ENCODE results near the gene NFAM1. TPM values are rescaled to one million over a fixed set of nuclear protein-coding genes. Genes with fewer than 3 reads are reported as not detected.

Gene NFAM1
- total and polyA plus RNA-seq, 8 donors: 0.74 to 28.0 (median 0.95) TPM

DNA sequence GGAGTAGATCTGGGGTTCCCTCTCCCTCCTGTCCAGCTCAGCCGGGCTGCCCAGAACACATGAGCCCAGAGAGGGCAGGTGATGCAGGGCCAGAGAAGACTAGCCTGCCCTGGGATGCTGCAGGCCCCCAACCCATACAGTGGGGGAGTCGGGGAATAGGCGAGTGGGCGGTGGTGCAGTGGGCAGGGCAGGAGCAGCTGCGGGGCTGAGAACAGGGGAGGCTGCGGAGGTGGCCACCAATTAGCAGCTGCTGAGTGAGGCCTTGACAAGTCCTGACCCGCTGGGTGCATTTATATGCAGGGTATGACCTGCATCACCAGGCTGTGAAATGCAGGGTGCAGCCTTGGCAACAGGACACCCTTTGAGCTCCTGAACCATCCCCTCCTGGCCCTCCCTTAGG lies 43.1 kb downstream of the NFAM1 start:
- Histone ChIP-seq H3K9me3 (no peaks in the 10 kb centered on the region), H3K4me3 (no peak overlapping the region), H3K4me1 (no peaks in the 10 kb centered on the region), H3K27me3 (no peaks in the 10 kb centered on the region), H3K27ac (no peak overlapping the region), H3K36me3 (peaks cover 0 to 57% of the 10 kb centered on the region in 2 donors)
- ATAC-seq (no peak), DNase-seq (no peak)
- intact Hi-C loops (cut with DNase I): no loop called here
- TF ChIP-seq, protein P1, sequence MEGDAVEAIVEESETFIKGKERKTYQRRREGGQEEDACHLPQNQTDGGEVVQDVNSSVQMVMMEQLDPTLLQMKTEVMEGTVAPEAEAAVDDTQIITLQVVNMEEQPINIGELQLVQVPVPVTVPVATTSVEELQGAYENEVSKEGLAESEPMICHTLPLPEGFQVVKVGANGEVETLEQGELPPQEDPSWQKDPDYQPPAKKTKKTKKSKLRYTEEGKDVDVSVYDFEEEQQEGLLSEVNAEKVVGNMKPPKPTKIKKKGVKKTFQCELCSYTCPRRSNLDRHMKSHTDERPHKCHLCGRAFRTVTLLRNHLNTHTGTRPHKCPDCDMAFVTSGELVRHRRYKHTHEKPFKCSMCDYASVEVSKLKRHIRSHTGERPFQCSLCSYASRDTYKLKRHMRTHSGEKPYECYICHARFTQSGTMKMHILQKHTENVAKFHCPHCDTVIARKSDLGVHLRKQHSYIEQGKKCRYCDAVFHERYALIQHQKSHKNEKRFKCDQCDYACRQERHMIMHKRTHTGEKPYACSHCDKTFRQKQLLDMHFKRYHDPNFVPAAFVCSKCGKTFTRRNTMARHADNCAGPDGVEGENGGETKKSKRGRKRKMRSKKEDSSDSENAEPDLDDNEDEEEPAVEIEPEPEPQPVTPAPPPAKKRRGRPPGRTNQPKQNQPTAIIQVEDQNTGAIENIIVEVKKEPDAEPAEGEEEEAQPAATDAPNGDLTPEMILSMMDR (IDR thresholded peaks at IDR 0.05): no peak

DNA sequence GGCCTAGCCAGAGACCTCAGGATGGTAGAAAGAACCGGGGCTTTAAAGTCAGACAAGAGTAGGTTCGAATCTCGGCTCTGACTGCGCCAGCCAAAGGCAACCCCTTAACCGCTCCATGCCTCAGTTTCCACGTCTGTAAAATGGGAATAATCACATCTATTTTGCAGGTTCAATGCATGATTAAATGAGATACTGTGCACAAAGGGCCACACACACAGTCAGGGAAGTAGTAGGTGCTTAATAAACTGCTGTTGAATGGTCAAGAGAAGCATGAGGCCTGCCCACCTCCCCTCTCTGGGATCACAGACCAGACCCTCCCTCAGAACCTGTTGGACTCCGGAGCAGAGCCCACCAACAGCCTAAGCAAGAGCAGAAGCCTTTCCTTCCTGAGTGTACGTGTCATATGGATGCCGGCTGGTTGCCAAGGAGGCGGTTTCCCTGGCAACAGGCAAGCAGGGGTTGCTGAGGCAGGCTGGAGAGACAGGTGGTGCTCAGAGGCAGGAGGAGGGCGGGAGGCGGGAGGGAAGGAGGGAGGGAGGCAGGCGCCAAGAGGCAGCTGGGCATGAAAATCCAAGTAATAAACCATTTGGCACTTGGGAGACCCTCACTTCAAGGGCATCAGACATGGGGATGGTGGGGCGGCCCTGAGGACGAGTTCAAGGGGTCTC lies 43.9 kb downstream of the NFAM1 start:
- Histone ChIP-seq H3K4me1 (no peaks in the 10 kb centered on the region), H3K27ac (no peak overlapping the region), H3K9me3 (no peaks in the 10 kb centered on the region), H3K36me3 (peaks cover 0 to 66% of the 10 kb centered on the region in 2 donors), H3K27me3 (no peaks in the 10 kb centered on the region), H3K4me3 (no peak overlapping the region)
- ATAC-seq (no peak), DNase-seq (no peak)
- intact Hi-C loops (cut with DNase I): no loop called here
- TF ChIP-seq, protein P1 (IDR thresholded peaks at IDR 0.05): no peak

DNA sequence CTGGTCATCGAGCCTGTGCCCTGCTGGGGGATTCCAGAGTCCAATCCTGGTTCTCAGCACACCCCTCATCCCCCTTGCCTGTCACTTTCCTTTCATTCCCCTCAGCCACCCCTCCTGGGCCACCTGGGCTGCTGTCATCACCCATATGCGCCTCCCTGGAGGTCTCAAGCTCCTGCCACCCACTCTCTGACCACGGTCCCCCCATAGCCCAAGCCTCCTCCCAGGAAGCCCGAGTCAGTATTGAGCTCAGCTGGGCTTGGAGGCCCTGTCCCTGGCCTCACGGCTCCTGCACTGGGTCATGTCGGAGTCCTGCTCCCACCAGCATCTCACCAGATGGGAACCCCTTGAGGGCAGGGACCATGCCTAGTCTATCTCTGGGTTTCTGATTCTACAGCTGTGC lies 44.6 kb downstream of the NFAM1 start:
- DNase-seq: no peak
- no peak overlapping the region for H3K27ac ChIP-seq
- H3K4me1 ChIP-seq: no peaks in the 10 kb centered on the region
- TF ChIP-seq, protein P1 (IDR thresholded peaks at IDR 0.05): no peak
- H3K36me3 ChIP-seq: peaks cover 0 to 71% of the 10 kb centered on the region in 2 donors
- no peaks in the 10 kb centered on the region for H3K9me3 ChIP-seq
- no peaks in the 10 kb centered on the region for H3K27me3 ChIP-seq
- intact Hi-C loops (cut with DNase I): no loop called here
- H3K4me3 ChIP-seq: no peak overlapping the region
- no peak for ATAC-seq

GRCh38 chr22:42385696-42386095 lies 46.5 kb downstream of the NFAM1 start:
- TF ChIP-seq, protein P1 (IDR thresholded peaks at IDR 0.05): no peak
- no peaks in the 10 kb centered on the region for H3K4me1 ChIP-seq

DNA sequence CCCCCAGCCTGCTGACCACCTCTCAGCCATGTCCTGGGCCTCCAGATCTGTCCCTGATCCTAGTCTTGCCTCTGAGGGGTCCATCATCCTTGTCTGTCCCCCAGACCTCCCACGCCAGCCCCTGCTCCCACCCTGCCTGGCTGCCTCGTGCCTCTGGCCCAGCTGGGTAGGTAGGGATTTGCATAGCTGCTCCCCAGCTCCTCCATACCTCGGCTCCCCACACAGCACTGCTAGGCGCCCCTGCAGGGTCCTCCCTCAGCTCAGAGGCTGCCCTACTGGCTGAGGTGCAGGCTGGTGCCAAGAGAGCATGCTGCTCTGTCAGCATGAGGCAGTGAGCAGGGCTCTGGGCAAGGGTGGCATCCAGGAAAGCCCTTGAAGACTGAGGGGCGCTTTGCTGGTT lies 47.7 kb downstream of the NFAM1 start:
- no peak for ATAC-seq

More at GRCh38 chr22:42385696-42386095, 46.5 kb downstream of the NFAM1 start:
- no peak overlapping the region for H3K4me3 ChIP-seq
- no peaks in the 10 kb centered on the region for H3K27me3 ChIP-seq
- DNase-seq (peak in 1 of 4 donors; percentile 40), ATAC-seq (no peak)
- intact Hi-C loops (cut with DNase I): no loop called here
- peaks cover 0 to 56% of the 10 kb centered on the region in 2 donors for H3K36me3 ChIP-seq
- no peak overlapping the region for H3K27ac ChIP-seq
- H3K9me3 ChIP-seq: no peaks in the 10 kb centered on the region

More for the DNA sequence above, 47.7 kb downstream of the NFAM1 start:
- intact Hi-C loops (cut with DNase I): no loop called here
- Histone ChIP-seq H3K36me3 (peaks cover 0 to 48% of the 10 kb centered on the region in 2 donors), H3K4me3 (no peak overlapping the region), H3K27ac (no peak overlapping the region), H3K27me3 (no peaks in the 10 kb centered on the region), H3K4me1 (no peaks in the 10 kb centered on the region), H3K9me3 (no peaks in the 10 kb centered on the region)
- peak in 1 of 4 donors; percentile 49 for DNase-seq
- TF ChIP-seq, protein P1 (IDR thresholded peaks at IDR 0.05): no peak
